ENCODE measurements around the gene CEACAM6. TPM values are rescaled to one million over a fixed set of nuclear protein-coding genes. Genes with fewer than 3 reads are reported as not detected.

Gene CEACAM6
- total RNA-seq, 4 donors from 2014 or later = 70.8 to 288 (median 176) TPM

- H3K9me3 ChIP-seq = no peaks in the 10 kb centered on the region
- peak in 1 of 4 donors; percentile 2 for TF ChIP-seq POLR2A (IDR thresholded peaks at IDR 0.05)
- no peak for TF ChIP-seq CTCF (IDR thresholded peaks at IDR 0.05)
- intact Hi-C loops (cut with DNase I) = no loop called here
- no peak for DNase-seq
- peaks cover 0 to 18% (median 0%) of the 10 kb centered on the region in 4 donors for H3K27me3 ChIP-seq
- H3K4me1 ChIP-seq = peaks cover 4 to 83% (median 9%) of the 10 kb centered on the region in 3 donors
- 34 to 67% methylated on average over 4 to 6 of the region's 6 CpGs for WGBS, 2 donors
- no peaks in the 10 kb centered on the region for H3K36me3 ChIP-seq
- H3K27ac ChIP-seq = peak overlapping the region; percentile 82 to 90 (median 86)
- no peak overlapping the region for H3K4me3 ChIP-seq
Measured at GRCh38 chr19:41774515-41774980, 19.2 kb downstream of the CEACAM6 start.

- peaks cover 4 to 76% (median 9%) of the 10 kb centered on the region in 3 donors for H3K4me1 ChIP-seq
- no peak overlapping the region for H3K4me3 ChIP-seq
- H3K27me3 ChIP-seq = peaks cover 0 to 34% (median 0%) of the 10 kb centered on the region in 4 donors
- peak overlapping the region; percentile 67 to 90 (median 84) for H3K27ac ChIP-seq
- intact Hi-C loops (cut with DNase I) = no loop called here
- H3K36me3 ChIP-seq = no peaks in the 10 kb centered on the region
- DNase-seq = no peak
- TF ChIP-seq CTCF (IDR thresholded peaks at IDR 0.05) = no peak
- no peak for TF ChIP-seq POLR2A (IDR thresholded peaks at IDR 0.05)
- 38 to 46% methylated on average over 2 of the region's 2 CpGs for WGBS, 2 donors
- no peaks in the 10 kb centered on the region for H3K9me3 ChIP-seq
Measured at GRCh38 chr19:41776700-41777099, 21.4 kb downstream of the CEACAM6 start.

GRCh38 chr19:41783612-41784011, 28.3 kb downstream of the CEACAM6 start:
- intact Hi-C loops (cut with DNase I) = no loop called here
- DNase-seq = no peak
- Histone ChIP-seq H3K27ac (no peak overlapping the region), H3K9me3 (no peaks in the 10 kb centered on the region), H3K4me1 (peaks cover 0 to 40% (median 6%) of the 10 kb centered on the region in 3 donors), H3K4me3 (no peak overlapping the region), H3K27me3 (peaks cover 0 to 82% (median 3%) of the 10 kb centered on the region in 4 donors), H3K36me3 (no peaks in the 10 kb centered on the region)
- 45 to 56% methylated on average over 5 of the region's 5 CpGs for WGBS, 2 donors
- TF ChIP-seq POLR2A (IDR thresholded peaks at IDR 0.05) (no peak), CTCF (IDR thresholded peaks at IDR 0.05) (no peak)

- Histone ChIP-seq H3K36me3 (no peaks in the 10 kb centered on the region), H3K27me3 (peaks cover 0 to 84% (median 3%) of the 10 kb centered on the region in 4 donors), H3K27ac (peak overlapping the region in 1 of 4 donors; percentile 68), H3K4me3 (no peak overlapping the region), H3K4me1 (peaks cover 0 to 36% (median 6%) of the 10 kb centered on the region in 3 donors), H3K9me3 (no peaks in the 10 kb centered on the region)
- TF ChIP-seq POLR2A (IDR thresholded peaks at IDR 0.05) = no peak
- TF ChIP-seq CTCF (IDR thresholded peaks at IDR 0.05) = no peak
- WGBS, 2 donors = 58 to 60% methylated on average over 3 of the region's 3 CpGs
- no peak for DNase-seq
- intact Hi-C loops (cut with DNase I) = no loop called here
Measured at GRCh38 chr19:41784312-41784711, 29.0 kb downstream of the CEACAM6 start.

GRCh38 chr19:41784743-41785142, 29.4 kb downstream of the CEACAM6 start:
- intact Hi-C loops (cut with DNase I) = no loop called here

More at GRCh38 chr19:41784743-41785142, 29.4 kb downstream of the CEACAM6 start:
- TF ChIP-seq POLR2A (IDR thresholded peaks at IDR 0.05) (no peak), CTCF (IDR thresholded peaks at IDR 0.05) (no peak)
- WGBS, 2 donors = 49 to 56% methylated on average over 4 of the region's 4 CpGs
- H3K27ac ChIP-seq = peak overlapping the region in 3 of 4 donors; percentile 45 to 68 (median 54)
- H3K27me3 ChIP-seq = peaks cover 0 to 83% (median 3%) of the 10 kb centered on the region in 4 donors
- DNase-seq = no peak
- peaks cover 0 to 33% (median 6%) of the 10 kb centered on the region in 3 donors for H3K4me1 ChIP-seq
- no peaks in the 10 kb centered on the region for H3K9me3 ChIP-seq
- H3K36me3 ChIP-seq = no peaks in the 10 kb centered on the region
- H3K4me3 ChIP-seq = no peak overlapping the region
